H1 (cell line): ENCODE data around the gene ANKRD12. TPM values are rescaled to one million over a fixed set of nuclear protein-coding genes. Genes with fewer than 3 reads are reported as not detected.
A peak's percentile ranks its signal among the peaks of the same experiment; 100 is the strongest.

Source experiments
- BACH1 ChIP-seq: IDR thresholded peaks from 2 replicates; pipeline ENCODE4 v1.6.1; 2012; ENCODE audit warnings: low read length, improper control_type of control experiment
- BRCA1 ChIP-seq: IDR thresholded peaks from 2 replicates; pipeline ENCODE4 v1.6.1; 2012; ENCODE audit warnings: low read depth, low read length, improper control_type of control experiment
- CEBPB ChIP-seq: IDR thresholded peaks from 2 replicates; pipeline ENCODE4 v1.6.1; 2012; ENCODE audit warnings: low read depth, low read length
- CREB1 ChIP-seq: IDR thresholded peaks from 2 replicates; pipeline ENCODE4 v1.6.1; 2012; ENCODE audit warnings: inconsistent platforms
- CTBP2 ChIP-seq: IDR thresholded peaks from 2 replicates; pipeline ENCODE4 v1.7.0; 2011; ENCODE audit warnings: borderline replicate concordance, mild to moderate bottlenecking, moderate library complexity, mixed read lengths, low read length; ENCODE audit not compliant: insufficient read depth, insufficient read length
- EZH2 ChIP-seq: fragments of 200-600 bp; sonication (generic); IDR thresholded peaks from 2 replicates; pipeline ENCODE4 v1.7.1; 2012; ENCODE audit warnings: low read depth, mild to moderate bottlenecking, moderate library complexity, low read length, inconsistent platforms; ENCODE audit not compliant: severe bottlenecking
- GABPA ChIP-seq: IDR thresholded peaks from 2 replicates; pipeline ENCODE4 v1.6.1; 2011; ENCODE audit warnings: mild to moderate bottlenecking, low read length, moderate library complexity, borderline replicate concordance; ENCODE audit not compliant: insufficient read depth
- HDAC2 ChIP-seq, 2 experiments: fragments of 300-600 bp in 1 of 2; sonication (generic) in 1 of 2; IDR thresholded peaks; 2 replicates each; pipeline ENCODE4 v1.6.1; 2011 to 2012; ENCODE audit warnings: low read depth in 2 of 2, low read length in 2 of 2, mild to moderate bottlenecking in 2 of 2, moderate library complexity in 2 of 2, borderline replicate concordance in 1 of 2, inconsistent platforms in 1 of 2
- JUN ChIP-seq: IDR thresholded peaks from 2 replicates; pipeline ENCODE4 v1.6.1; 2011; ENCODE audit warnings: low read depth, mild to moderate bottlenecking, improper control_type of control experiment, low read length
- JUND ChIP-seq: IDR thresholded peaks from 2 replicates; pipeline ENCODE4 v1.6.1; 2011; ENCODE audit warnings: mild to moderate bottlenecking, improper control_type of control experiment, low read length
- KDM4A ChIP-seq: IDR thresholded peaks from one replicate; pipeline ENCODE4 v1.7.1; 2012; ENCODE audit warnings: low read depth, mild to moderate bottlenecking, moderate library complexity, low read length, inconsistent platforms; ENCODE audit not compliant: severe bottlenecking
- NRF1 ChIP-seq: IDR thresholded peaks from 2 replicates; pipeline ENCODE4 v1.6.1; 2011; ENCODE audit warnings: mild to moderate bottlenecking, low read depth, low read length, improper control_type of control experiment
- RAD21 ChIP-seq, 2 experiments: IDR thresholded peaks in 1 of 2; conservative IDR thresholded peaks in 1 of 2; 2 replicates each; pipeline ENCODE4 v1.6.1; 2011; ENCODE audit warnings: low read depth in 2 of 2, low read length in 2 of 2, improper control_type of control experiment in 1 of 2, inconsistent platforms in 1 of 2, mild to moderate bottlenecking in 1 of 2, moderate library complexity in 1 of 2
- RNF2 ChIP-seq: fragments of 200-900, 300-1000 bp; sonication (generic); IDR thresholded peaks from 2 replicates; pipeline ENCODE4 v1.7.1; 2016; ENCODE audit warnings: borderline replicate concordance, low read depth, mild to moderate bottlenecking, antibody characterized with exemption, low read length; ENCODE audit not compliant: poor library complexity, severe bottlenecking; ENCODE audit errors: missing control alignments
- RXRA ChIP-seq: IDR thresholded peaks from 2 replicates; pipeline ENCODE4 v1.6.1; 2011; ENCODE audit warnings: low read depth, mild to moderate bottlenecking, low read length, moderate library complexity; ENCODE audit not compliant: insufficient read depth
- TAF1 ChIP-seq: IDR thresholded peaks from 2 replicates; pipeline ENCODE4 v1.6.1; 2011; ENCODE audit warnings: mild to moderate bottlenecking, low read depth, low read length
- TAF7 ChIP-seq: optimal IDR thresholded peaks from 2 replicates; pipeline ENCODE3; 2011; ENCODE audit warnings: low read depth, mild to moderate bottlenecking, inconsistent platforms, low read length, moderate library complexity, borderline replicate concordance
- TCF12 ChIP-seq: IDR thresholded peaks from 2 replicates; pipeline ENCODE4 v1.6.1; 2011; ENCODE audit warnings: low read depth, mild to moderate bottlenecking, low read length
- YY1 ChIP-seq: IDR thresholded peaks from 2 replicates; pipeline ENCODE4 v1.6.1; 2011; ENCODE audit warnings: low read depth, mild to moderate bottlenecking, low read length
- ZNF274 ChIP-seq: IDR thresholded peaks from 2 replicates; pipeline ENCODE4 v1.7.0; 2012; ENCODE audit warnings: low read length, borderline replicate concordance; ENCODE audit errors: extremely low read depth
- polyA plus RNA-seq, 7 experiments: library from polyadenylated mRNA; depleted of rRNA in 3 of 7; stranded (reverse) in 5 of 7; unstranded in 2 of 7; fragments of >200 nt in 5 of 7; fragments of 200-250 nt in 2 of 7; gene quantifications; 1 replicate in 5 of 7; 2 replicates in 1 of 7; 4 replicates in 1 of 7; pipeline versions ENCODE4 v1.2.1 to v1.2.3, GENCODE V29; 2011 to 2013; ENCODE audit warnings: missing spikeins in 2 of 7, mixed read lengths in 2 of 7
- total RNA-seq: library from RNA; stranded (reverse); fragmentation: NEBNext Ultra II Directional; extraction: Animal tissue kit (Norgen Biotek cat#: 25700); gene quantifications from 2 replicates; pipeline ENCODE4 v1.2.1, GENCODE V29; 2021
- TF ChIP-seq, protein P1 (sequence below): IDR thresholded peaks from 2 replicates; pipeline ENCODE4 v1.6.1; 2011; ENCODE audit warnings: low read depth, mild to moderate bottlenecking, low read length; ENCODE audit not compliant: insufficient read depth
- TF ChIP-seq, protein P2 (sequence below): IDR thresholded peaks from 2 replicates; pipeline ENCODE4 v1.6.1; 2012; ENCODE audit warnings: inconsistent platforms

Gene ANKRD12
- total and polyA plus RNA-seq, 2 of the 8 experiments (the other 6 are each of a cell fraction or from before 2014, with no cell fraction given), result 2.6 to 37.9 TPM

- TF ChIP-seq JUN (no peak), ZNF274 (no peak), CEBPB (no peak), NRF1 (no peak), YY1 (no peak), RNF2 (no peak), BACH1 (no peak), KDM4A (peak; percentile 54), HDAC2 (IDR thresholded peaks at IDR 0.05; ENCODE audit: borderline replicate concordance in 1 of 2, low read depth in 2 of 2, low read length in 2 of 2) (0 out of 4 replicates have a peak, but pooled peaks of 1 of the 2 experiments have one; percentile 43), TAF7 (no peak), TAF1 (no peak), TCF12 (no peak), GABPA (no peak), BRCA1 (no peak), EZH2 (no peak), RXRA (no peak), CREB1 (no peak), JUND (no peak), RAD21 (IDR thresholded peaks at IDR 0.05 in 1 of 2, conservative IDR thresholded peaks at IDR 0.05 in 1 of 2; ENCODE audit: low read depth in 2 of 2, low read length in 2 of 2) (no peak), CTBP2 (no peak)
- TF ChIP-seq, protein P1, sequence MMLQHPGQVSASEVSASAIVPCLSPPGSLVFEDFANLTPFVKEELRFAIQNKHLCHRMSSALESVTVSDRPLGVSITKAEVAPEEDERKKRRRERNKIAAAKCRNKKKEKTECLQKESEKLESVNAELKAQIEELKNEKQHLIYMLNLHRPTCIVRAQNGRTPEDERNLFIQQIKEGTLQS, result no peak
- TF ChIP-seq, protein P2, sequence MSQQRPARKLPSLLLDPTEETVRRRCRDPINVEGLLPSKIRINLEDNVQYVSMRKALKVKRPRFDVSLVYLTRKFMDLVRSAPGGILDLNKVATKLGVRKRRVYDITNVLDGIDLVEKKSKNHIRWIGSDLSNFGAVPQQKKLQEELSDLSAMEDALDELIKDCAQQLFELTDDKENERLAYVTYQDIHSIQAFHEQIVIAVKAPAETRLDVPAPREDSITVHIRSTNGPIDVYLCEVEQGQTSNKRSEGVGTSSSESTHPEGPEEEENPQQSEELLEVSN, result no peak
Measured at GRCh38 chr18:9334973-9335696, 198.6 kb downstream of the ANKRD12 start (continued).
